GM12878 (cell line): ENCODE measurements around the gene RPL34. TPM values are rescaled to one million over a fixed set of nuclear protein-coding genes. Genes with fewer than 3 reads are reported as not detected.

ENCODE experiments used
- ATAC-seq: fragments of 200-7000 bp; cut with Tn5 transposase; 3 replicates; pipeline ENCODE4 v1.9.1; 2020; ENCODE audit warnings: mild to moderate bottlenecking, moderate library complexity
- BruUV-seq: library from RNA; stranded (reverse); fragments of 400-500 nt; replicated peaks from 2 replicates; lab custom pipeline; 2021; lab: Mats Ljungman, UMichigan
- CTCF ChIA-PET: fragments of 300-600 bp; sonication (Branson Sonifier 250); formaldehyde crosslinking; extraction: SDS; loops from one replicate; lab custom pipeline; 2021; ENCODE audit warnings: inconsistent platforms; lab: Yijun Ruan, JAX
- POLR2A ChIA-PET: fragments of 350-600 bp; formaldehyde crosslinking; extraction: SDS; loops from one replicate; lab custom pipeline; 2021; ENCODE audit warnings: inconsistent platforms; lab: Charles Lee
- RAD21 ChIA-PET: fragments of 300-600 bp; sonication (Branson Sonifier 250); formaldehyde crosslinking; loops from one replicate; lab custom pipeline; 2023; ENCODE audit warnings: antibody characterized with exemption; ENCODE audit not compliant: unreplicated experiment; lab: Charles Lee
- SMC1A ChIA-PET: fragments of 300-600 bp; sonication (Branson Sonifier 250); formaldehyde crosslinking; loops from one replicate; lab custom pipeline; 2023; ENCODE audit not compliant: unreplicated experiment, uncharacterized antibody; lab: Charles Lee
- DNase-seq: peaks from one replicate; pipeline ENCODE4 v3.0.0-alpha.2; 2011; ENCODE audit warnings: low read depth, low spot score
- FAIRE-seq: peaks from 3 replicates; lab custom pipeline; 2011; peaks lifted over from hg19 to GRCh38; lab: Jason Lieb, UNC
- H2AFZ ChIP-seq: 2 replicates; pipeline ENCODE4 v1.6.0; 2011; ENCODE audit warnings: low read depth, low read length, control low read depth; ENCODE audit not compliant: control insufficient read depth
- H3K27ac ChIP-seq: 2 replicates; pipeline ENCODE4 v1.5.1; 2011; ENCODE audit warnings: control low read depth; ENCODE audit not compliant: control insufficient read depth, insufficient read depth
- H3K27me3 ChIP-seq, 2 experiments: replicated peaks in 1 of 2; 2 replicates each; pipeline versions ENCODE4 v1.6.0 to v1.6.1; 2011; ENCODE audit warnings: low read length in 1 of 2; ENCODE audit not compliant: control insufficient read depth in 2 of 2, insufficient read depth in 2 of 2
- H3K36me3 ChIP-seq, 2 experiments: 2 replicates each; pipeline ENCODE4 v1.5.1; 2011; ENCODE audit warnings: low read length in 1 of 2; ENCODE audit not compliant: control insufficient read depth in 2 of 2, insufficient read depth in 2 of 2
- H3K4me1 ChIP-seq: 2 replicates; pipeline ENCODE4 v1.6.1; 2011; ENCODE audit warnings: mild to moderate bottlenecking, low read length, moderate library complexity, mixed read lengths; ENCODE audit not compliant: control insufficient read depth, insufficient read depth
- H3K4me2 ChIP-seq: 2 replicates; pipeline ENCODE4 v1.6.0; 2011; ENCODE audit warnings: control low read depth; ENCODE audit not compliant: control insufficient read depth, insufficient read depth
- H3K4me3 ChIP-seq: fragments of 200-600 bp; sonication (generic); 2 replicates; pipeline ENCODE4 v1.5.1; 2016
- H3K79me2 ChIP-seq: 2 replicates; pipeline ENCODE4 v1.6.0; 2011; ENCODE audit warnings: low read length; ENCODE audit not compliant: control insufficient read depth, insufficient read depth
- H3K9ac ChIP-seq: 2 replicates; pipeline ENCODE4 v1.8.0; 2011; ENCODE audit warnings: low read length, control low read depth, mixed read lengths; ENCODE audit not compliant: control insufficient read depth, insufficient read depth
- H3K9me3 ChIP-seq: replicated peaks from 3 replicates; pipeline ENCODE4 v1.5.1; 2011; ENCODE audit warnings: mild to moderate bottlenecking, low read length; ENCODE audit not compliant: control insufficient read depth, insufficient read depth
- H4K20me1 ChIP-seq: 2 replicates; pipeline ENCODE4 v1.6.0; 2011; ENCODE audit not compliant: control insufficient read depth, insufficient read depth
- NFYB ChIP-seq: IDR thresholded peaks from 2 replicates; pipeline ENCODE4 v1.6.1; 2011; ENCODE audit warnings: low read depth, mild to moderate bottlenecking, low read length, improper control_type of control experiment, moderate library complexity; ENCODE audit not compliant: insufficient read depth
- ZNF687 ChIP-seq: fragments of 450-650 bp; IDR thresholded peaks from 2 replicates; pipeline ENCODE4 v1.6.1; 2017; ENCODE audit warnings: mild to moderate bottlenecking, moderate library complexity
- WGBS: methylation state at CpG from one replicate; pipeline ENCODE4 v1.1.6; 2016; ENCODE audit warnings: low lambda C conversion rate; ENCODE audit not compliant: insufficient replicate concordance, insufficient coverage; ENCODE audit errors: missing lambda C conversion rate; 5-methylcytosine and 5-hydroxymethylcytosine counted together
- in situ Hi-C: fragments of 300-500 bp; cut with MboI; formaldehyde crosslinking; loops from 9 replicates; pipeline ENCODE4 v1.14.3; 2018; ENCODE audit warnings: mixed read lengths
- intact Hi-C: fragments of 100-400 bp; cut with micrococcal nuclease; formaldehyde crosslinking; loops from one replicate; pipeline ENCODE4 v1.14.2; 2022; ENCODE audit not compliant: unreplicated experiment
- polyA plus RNA-seq, 11 experiments: library from polyadenylated mRNA; depleted of rRNA in 4 of 11; unstranded in 6 of 11; stranded (reverse) in 5 of 11; fragments of >200 nt; fragmentation: Nextera tagmentation in 4 of 11; fragmentation: Illumina TruSeq in 1 of 11; extraction: Ambion mirVana in 4 of 11; extraction: Trizol in 1 of 11; gene quantifications; 1 replicate in 1 of 11; 2 replicates in 10 of 11; pipeline versions ENCODE4 v1.2.1 to v1.2.3, GENCODE V29; 2011 to 2016; ENCODE audit warnings: inconsistent platforms in 2 of 11, missing spikeins in 2 of 11, low read depth in 1 of 11
- total RNA-seq, 4 experiments: library from RNA; depleted of rRNA in 3 of 4; stranded (reverse); fragments of >200 nt in 3 of 4; fragmentation: Illumina TruSeq in 1 of 4; extraction: Trizol in 1 of 4; gene quantifications; 2 replicates each; pipeline versions ENCODE4 v1.2.1 to v1.2.3, GENCODE V29; 2013 to 2021

RPL34 gene
- total and polyA plus RNA-seq, 10 of the 15 experiments (the other 5 are each of a cell fraction or from before 2014, with no cell fraction given) = 1,792 to 6,697 (median 2,464) TPM

GRCh38 chr4:108651014-108651791 is 30.8 kb downstream of the RPL34 start:
- in situ Hi-C loops = no loop called here
- CTCF ChIA-PET = interaction anchor here (1.8 to 3.1 kb wide), 3 partner anchors 18 to 660 kb away, joined by 4 to 14 read pairs (median 8); partner anchors contain the start of gene RPL34
- RAD21 ChIA-PET = interaction anchor here (2.6 kb wide), 1 partner anchor 31 kb away, joined by 11 read pairs; the partner anchor contains the start of gene RPL34
- H3K27me3 ChIP-seq = no peaks in the 10 kb centered on the region
- POLR2A ChIA-PET = interaction anchor here (1.2 to 5.0 kb wide), 2 partner anchors 17 to 31 kb away, joined by 3 to 31 read pairs; partner anchors contain the start of gene RPL34
- TF ChIP-seq NFYB = no peak
- no peak for TF ChIP-seq ZNF687
- WGBS = under 1% methylated on average over 9 of the region's 9 CpGs
- H3K4me3 ChIP-seq = peak overlapping the region; percentile 84
- peak overlapping the region; percentile 95 for H2AFZ ChIP-seq
- H3K27ac ChIP-seq = peak overlapping the region; percentile 86
- ATAC-seq (peak; percentile 69), DNase-seq (no peak), FAIRE-seq (peak; percentile 44)
- intact Hi-C loops = loop anchor here (2.0 kb wide), 1 partner anchor 30 kb away; the partner anchor contains the start of gene RPL34
- peaks cover 6% of the 10 kb centered on the region; the same call in 1 of the 2 replicates for H3K4me1 ChIP-seq
- peak overlapping the region; percentile 63 for H3K4me2 ChIP-seq
- peaks cover 45% of the 10 kb centered on the region for H3K79me2 ChIP-seq
- no TSS peak for BruUV-seq
- H3K9ac ChIP-seq = peak overlapping the region; percentile 98
- H4K20me1 ChIP-seq = no peaks in the 10 kb centered on the region
- SMC1A ChIA-PET = interaction anchor here (0.6 to 3.3 kb wide), 7 partner anchors 8 to 815 kb away, joined by 3 to 16 read pairs (median 4); partner anchors contain the start of gene RPL34
- no peaks in the 10 kb centered on the region for H3K36me3 ChIP-seq
- H3K9me3 ChIP-seq = no peaks in the 10 kb centered on the region
